OCI-LY7 (cell line): ENCODE measurements around the gene JAKMIP3. TPM values are rescaled to one million over a fixed set of nuclear protein-coding genes. Genes with fewer than 3 reads are reported as not detected.

Experiments
- BruUV-seq: library from RNA; stranded (reverse); fragments of 400-500 nt; replicated peaks from 2 replicates; lab custom pipeline; 2021; lab: Mats Ljungman, UMichigan
- CTCF ChIA-PET: fragments of 300-600 bp; sonication (Branson Sonifier 250); formaldehyde crosslinking; loops from one replicate; lab custom pipeline; 2022; ENCODE audit warnings: antibody characterized with exemption; ENCODE audit not compliant: unreplicated experiment; lab: Charles Lee
- POLR2A ChIA-PET: fragments of 300-600 bp; sonication (Branson Sonifier 250); formaldehyde crosslinking; loops from one replicate; lab custom pipeline; 2022; ENCODE audit warnings: antibody characterized with exemption; lab: Charles Lee
- DNase-seq: peaks from one replicate; pipeline ENCODE4 v3.0.0-alpha.2; 2015; ENCODE audit warnings: low spot score
- H2AFZ ChIP-seq: fragments of 200-600 bp; sonication (generic), shearing (Covaris generic); 2 replicates; pipeline ENCODE4 v1.6.1; 2014; ENCODE audit warnings: mild to moderate bottlenecking, antibody characterized with exemption, low read length, moderate library complexity
- H3K27ac ChIP-seq: fragments of 200-600 bp; sonication (generic); 2 replicates; pipeline ENCODE4 v1.5.1; 2014; ENCODE audit warnings: mixed run types, low read depth, mild to moderate bottlenecking, moderate library complexity, low read length, inconsistent platforms; ENCODE audit not compliant: poor library complexity, severe bottlenecking
- H3K36me3 ChIP-seq: fragments of 200-600 bp; sonication (generic); 2 replicates; pipeline ENCODE4 v1.6.1; 2014; ENCODE audit warnings: mild to moderate bottlenecking, antibody characterized with exemption, low read length, moderate library complexity, mixed read lengths; ENCODE audit not compliant: insufficient read depth
- H3K4me1 ChIP-seq: fragments of 200-600 bp; sonication (generic); 2 replicates; pipeline ENCODE4 v1.5.1; 2014; ENCODE audit warnings: mild to moderate bottlenecking, low read length; ENCODE audit not compliant: insufficient read depth, poor library complexity, severe bottlenecking
- H3K4me2 ChIP-seq: fragments of 200-600 bp; sonication (generic); 2 replicates; pipeline ENCODE4 v1.6.1; 2014; ENCODE audit warnings: mild to moderate bottlenecking, low read length
- H3K4me3 ChIP-seq: fragments of 200-600 bp; sonication (generic); 2 replicates; pipeline ENCODE4 v1.5.1; 2014; ENCODE audit warnings: mild to moderate bottlenecking, low read depth, low read length; ENCODE audit not compliant: poor library complexity, severe bottlenecking
- H3K79me2 ChIP-seq: fragments of 200-600 bp; sonication (generic); 2 replicates; pipeline ENCODE4 v1.6.1; 2016; ENCODE audit warnings: low read depth, mild to moderate bottlenecking, low read length, moderate library complexity, mixed read lengths; ENCODE audit not compliant: insufficient read depth
- H3K9me2 ChIP-seq: fragments of 200-600 bp; sonication (generic); 2 replicates; pipeline ENCODE4 v1.6.1; 2016; ENCODE audit warnings: mild to moderate bottlenecking, low read length, mixed read lengths; ENCODE audit not compliant: insufficient read depth
- H3K9me3 ChIP-seq: fragments of 200-600 bp; sonication (generic); 2 replicates; pipeline ENCODE4 v1.6.1; 2014; ENCODE audit warnings: mild to moderate bottlenecking, mixed run types, low read length, mixed read lengths
- H4K20me1 ChIP-seq: fragments of 200-600 bp; sonication (generic); 2 replicates; pipeline ENCODE4 v1.6.1; 2014; ENCODE audit warnings: mild to moderate bottlenecking, antibody characterized with exemption, low read length, moderate library complexity, mixed read lengths; ENCODE audit not compliant: insufficient read depth
- EZH2phosphoT487 ChIP-seq: fragments of 200-600 bp; sonication (generic); IDR thresholded peaks from 2 replicates; pipeline ENCODE4 v1.6.1; 2018; ENCODE audit warnings: low read depth, borderline replicate concordance, mild to moderate bottlenecking, mixed run types, antibody characterized with exemption, low read length, moderate library complexity, mixed read lengths
- intact Hi-C: fragments of 100-400 bp; cut with micrococcal nuclease; formaldehyde crosslinking; loops from one replicate; pipeline ENCODE4 v1.10.0; 2022; ENCODE audit not compliant: unreplicated experiment
- total RNA-seq, 2 experiments: library from RNA; depleted of rRNA in 1 of 2; stranded (reverse); fragments of >200 nt in 1 of 2; shearing (Covaris generic) in 1 of 2; gene quantifications; 2 replicates each; pipeline ENCODE4 v1.2.3, GENCODE V29; 2014 to 2022
- TF ChIP-seq, protein P1 (sequence below): fragments of 200-600 bp; sonication (generic); conservative IDR thresholded peaks from 2 replicates; pipeline ENCODE4 v1.5.1; 2014; ENCODE audit warnings: mild to moderate bottlenecking, antibody characterized with exemption, low read length, moderate library complexity, mixed read lengths

JAKMIP3 gene
- total RNA-seq, 2 experiments from 2014 or later: 0.54 to 0.89 TPM

DNA sequence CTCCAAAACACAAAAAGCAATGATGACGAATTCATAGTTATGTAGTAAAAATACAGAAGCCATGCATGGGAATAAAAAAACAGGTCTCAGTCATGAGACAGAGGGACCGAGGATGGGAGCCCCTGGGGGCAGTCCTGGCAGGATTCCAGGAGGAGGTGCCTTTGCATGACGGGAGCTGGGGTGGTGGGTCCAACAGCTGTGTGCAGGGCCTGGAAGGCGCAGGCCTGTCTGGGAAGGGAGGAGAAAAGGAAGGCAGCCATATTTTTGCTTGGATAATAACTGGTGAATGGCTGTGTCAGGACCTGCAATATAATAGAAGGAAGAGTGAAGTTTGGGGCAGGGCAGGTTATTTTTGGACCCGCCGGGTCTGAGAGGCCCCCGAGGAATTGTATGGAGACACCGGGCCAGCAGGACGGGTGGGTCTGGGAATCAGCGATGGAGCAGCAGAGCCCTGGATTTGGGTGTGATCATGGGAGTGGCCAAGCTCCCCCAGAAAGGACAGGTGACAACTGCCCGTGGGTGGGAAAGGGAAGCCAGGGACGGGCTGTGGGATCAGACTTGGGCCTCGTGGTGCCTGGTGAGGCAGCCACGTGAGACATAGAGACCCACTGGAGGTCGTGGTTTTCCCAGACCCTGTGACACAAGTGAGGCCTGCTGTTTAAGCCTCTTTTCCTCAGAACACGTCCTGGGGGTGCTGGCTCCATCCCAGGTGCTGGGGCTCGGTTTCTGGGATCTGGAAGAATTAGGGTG, 2.9 kb upstream of the JAKMIP3 start:
- DNase-seq: no peak
- intact Hi-C loops: no loop called here
- H3K9me2 ChIP-seq: no peaks in the 10 kb centered on the region
- H3K27ac ChIP-seq: no peak overlapping the region
- H3K4me2 ChIP-seq: no peak overlapping the region
- ChIA-PET POLR2A (no interaction called here), CTCF (no interaction called here)
- no peaks in the 10 kb centered on the region for H3K79me2 ChIP-seq
- no TSS peak for BruUV-seq
- no peak overlapping the region for H3K4me3 ChIP-seq
- no peaks in the 10 kb centered on the region for H3K36me3 ChIP-seq
- H4K20me1 ChIP-seq: no peaks in the 10 kb centered on the region
- TF ChIP-seq, protein P1, sequence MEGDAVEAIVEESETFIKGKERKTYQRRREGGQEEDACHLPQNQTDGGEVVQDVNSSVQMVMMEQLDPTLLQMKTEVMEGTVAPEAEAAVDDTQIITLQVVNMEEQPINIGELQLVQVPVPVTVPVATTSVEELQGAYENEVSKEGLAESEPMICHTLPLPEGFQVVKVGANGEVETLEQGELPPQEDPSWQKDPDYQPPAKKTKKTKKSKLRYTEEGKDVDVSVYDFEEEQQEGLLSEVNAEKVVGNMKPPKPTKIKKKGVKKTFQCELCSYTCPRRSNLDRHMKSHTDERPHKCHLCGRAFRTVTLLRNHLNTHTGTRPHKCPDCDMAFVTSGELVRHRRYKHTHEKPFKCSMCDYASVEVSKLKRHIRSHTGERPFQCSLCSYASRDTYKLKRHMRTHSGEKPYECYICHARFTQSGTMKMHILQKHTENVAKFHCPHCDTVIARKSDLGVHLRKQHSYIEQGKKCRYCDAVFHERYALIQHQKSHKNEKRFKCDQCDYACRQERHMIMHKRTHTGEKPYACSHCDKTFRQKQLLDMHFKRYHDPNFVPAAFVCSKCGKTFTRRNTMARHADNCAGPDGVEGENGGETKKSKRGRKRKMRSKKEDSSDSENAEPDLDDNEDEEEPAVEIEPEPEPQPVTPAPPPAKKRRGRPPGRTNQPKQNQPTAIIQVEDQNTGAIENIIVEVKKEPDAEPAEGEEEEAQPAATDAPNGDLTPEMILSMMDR: no peak
- TF ChIP-seq EZH2phosphoT487: no peak
- no peaks in the 10 kb centered on the region for H3K4me1 ChIP-seq
- no peaks in the 10 kb centered on the region for H3K9me3 ChIP-seq
- no peak overlapping the region for H2AFZ ChIP-seq

DNA sequence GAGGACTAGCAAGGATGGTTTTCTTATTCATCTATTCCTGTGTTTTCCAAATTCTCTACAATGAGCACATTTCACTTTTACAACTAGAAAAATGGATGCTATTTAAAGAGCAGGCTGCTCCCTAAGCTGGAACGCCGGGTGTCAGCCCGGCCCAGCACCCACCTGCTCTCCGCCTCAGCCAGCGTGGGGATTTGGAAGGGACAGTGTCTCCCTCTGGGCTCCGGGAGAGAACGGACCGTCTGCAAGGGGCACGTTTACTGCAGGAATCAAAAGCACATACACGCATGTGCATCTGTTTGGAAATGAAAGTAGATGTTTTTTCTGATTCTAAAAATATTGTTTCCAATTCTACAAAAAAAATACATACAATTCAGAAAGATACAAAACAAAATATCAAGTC, 2.3 kb upstream of the JAKMIP3 start:
- H3K4me3 ChIP-seq: no peak overlapping the region
- H3K4me1 ChIP-seq: no peaks in the 10 kb centered on the region
- CTCF ChIA-PET: no interaction called here
- no peaks in the 10 kb centered on the region for H4K20me1 ChIP-seq
- H3K9me2 ChIP-seq: no peaks in the 10 kb centered on the region
- no peak overlapping the region for H2AFZ ChIP-seq
- intact Hi-C loops: no loop called here
- H3K79me2 ChIP-seq: no peaks in the 10 kb centered on the region
- no peak for DNase-seq
- no peak overlapping the region for H3K27ac ChIP-seq
- POLR2A ChIA-PET: no interaction called here
- H3K9me3 ChIP-seq: no peaks in the 10 kb centered on the region
- no TSS peak for BruUV-seq
- H3K4me2 ChIP-seq: no peak overlapping the region
- no peaks in the 10 kb centered on the region for H3K36me3 ChIP-seq
- TF ChIP-seq EZH2phosphoT487: no peak
- TF ChIP-seq, protein P1: no peak

DNA sequence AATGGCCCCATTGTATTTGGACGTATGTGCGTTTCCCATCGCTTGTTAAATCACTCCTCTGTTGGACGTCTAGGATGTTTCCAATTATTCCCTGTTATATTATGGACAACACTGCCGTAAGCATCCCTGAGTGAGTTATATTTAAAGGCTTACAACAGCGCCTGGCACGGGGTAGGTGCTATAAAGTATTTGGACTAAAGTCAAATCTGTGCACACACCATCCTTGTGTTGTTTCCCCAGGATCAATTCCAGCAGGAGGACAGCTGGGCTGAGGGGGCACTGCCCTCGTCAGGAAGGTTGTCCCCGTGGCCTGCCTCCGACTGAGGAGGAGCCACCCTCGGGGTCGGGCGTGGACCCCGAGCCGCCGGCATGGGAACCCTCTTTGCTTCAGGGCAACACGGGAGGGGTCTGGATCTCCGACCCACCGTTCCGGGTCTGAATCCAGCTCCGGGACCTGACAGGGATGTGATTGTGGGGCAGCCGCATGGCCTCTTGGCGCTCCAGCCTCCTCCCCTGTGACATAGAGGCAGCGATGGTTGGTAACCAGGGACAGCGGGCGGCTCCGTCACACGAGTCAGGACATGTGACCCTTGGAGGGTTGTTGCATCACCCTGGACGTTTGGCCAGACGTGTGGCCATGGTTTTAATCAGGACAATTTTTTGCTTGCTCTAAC, 1.5 kb upstream of the JAKMIP3 start:
- Histone ChIP-seq H3K4me2 (no peak overlapping the region), H3K9me3 (no peaks in the 10 kb centered on the region), H3K36me3 (no peaks in the 10 kb centered on the region), H3K27ac (no peak overlapping the region), H3K4me3 (no peak overlapping the region), H3K4me1 (no peaks in the 10 kb centered on the region), H2AFZ (no peak overlapping the region), H3K9me2 (no peaks in the 10 kb centered on the region), H4K20me1 (no peaks in the 10 kb centered on the region), H3K79me2 (no peaks in the 10 kb centered on the region)
- POLR2A ChIA-PET: no interaction called here
- BruUV-seq: no TSS peak
- no peak for DNase-seq
- CTCF ChIA-PET: no interaction called here
- intact Hi-C loops: no loop called here
- TF ChIP-seq EZH2phosphoT487: no peak
- TF ChIP-seq, protein P1: no peak
